Spleen (tissue), 11 donors: ENCODE measurements around the gene ANKRD24. TPM values are rescaled to one million over a fixed set of nuclear protein-coding genes. Genes with fewer than 3 reads are reported as not detected.

Experiments used
- DNase-seq: peaks from one replicate; pipeline ENCODE4 v3.0.0-alpha.2; 2020
- H3K27ac ChIP-seq, 8 donors: fragments of 200-600 bp; sonication (generic) in 7 of 8; 1 replicate in 4 of 8; 2 replicates in 4 of 8; pipeline versions ENCODE4 v1.5.0 to v1.8.0; 2016 to 2021; ENCODE audit warnings: inconsistent platforms in 4 of 8, mild to moderate bottlenecking in 4 of 8, moderate library complexity in 1 of 8
- H3K27me3 ChIP-seq, 7 donors: fragments of 200-600 bp; sonication (generic) in 6 of 7; replicated peaks in 1 of 7; 1 replicate in 4 of 7; 2 replicates in 3 of 7; pipeline versions ENCODE4 v1.5.0 to v1.8.0; 2016 to 2021; ENCODE audit warnings: inconsistent platforms in 3 of 7, mild to moderate bottlenecking in 1 of 7
- H3K36me3 ChIP-seq, 6 donors: fragments of 200-600 bp; sonication (generic) in 5 of 6; 1 replicate in 4 of 6; 2 replicates in 2 of 6; pipeline versions ENCODE4 v1.5.0 to v1.8.0; 2016 to 2021; ENCODE audit warnings: inconsistent platforms in 2 of 6
- H3K4me1 ChIP-seq, 6 donors: fragments of 200-600 bp; sonication (generic) in 5 of 6; 1 replicate in 3 of 6; 2 replicates in 3 of 6; pipeline versions ENCODE4 v1.5.0 to v1.8.0; 2016 to 2021; ENCODE audit warnings: inconsistent platforms in 3 of 6
- H3K4me3 ChIP-seq, 8 donors: fragments of 200-600 bp; sonication (generic) in 7 of 8; 1 replicate in 4 of 8; 2 replicates in 4 of 8; pipeline versions ENCODE4 v1.5.0 to v1.8.0; 2016 to 2021; ENCODE audit warnings: inconsistent platforms in 4 of 8, mild to moderate bottlenecking in 4 of 8, moderate library complexity in 2 of 8
- H3K9me3 ChIP-seq, 8 donors: fragments of 200-600 bp; sonication (generic) in 7 of 8; 1 replicate in 4 of 8; 2 replicates in 4 of 8; pipeline versions ENCODE4 v1.5.0 to v1.8.0; 2016 to 2021; ENCODE audit warnings: inconsistent platforms in 4 of 8
- POLR2A ChIP-seq, 3 donors: fragments of 450-650 bp; IDR thresholded peaks; one replicate each; pipeline ENCODE4 v1.5.1; 2017; ENCODE audit warnings: antibody characterized with exemption in 3 of 3, mild to moderate bottlenecking in 1 of 3
- POLR2AphosphoS5 ChIP-seq, 3 donors: sonication (generic); formaldehyde crosslinking; IDR thresholded peaks; one replicate each; pipeline ENCODE4 v1.5.1; 2017; ENCODE audit warnings: antibody characterized with exemption in 3 of 3
- WGBS, 5 donors: extraction: QIAGEN DNeasy Blood & Tissue Kit in 3 of 5; methylation state at CpG; one replicate each; pipeline versions ENCODE4 v1.1.5 to v1.1.7; 2013 to 2018; 5-methylcytosine and 5-hydroxymethylcytosine counted together
- intact Hi-C: fragments of 100-400 bp; cut with DNase I; formaldehyde crosslinking; loops from one replicate; pipeline ENCODE4 v1.15.0; 2023; ENCODE audit warnings: low total_unique reads
- polyA plus RNA-seq, 3 donors: library from polyadenylated mRNA; stranded (reverse); fragments of 200-250 nt; gene quantifications; one replicate each; pipeline ENCODE4 v1.2.1, GENCODE V29; 2013
- total RNA-seq, 7 donors: library from RNA; depleted of rRNA in 3 of 7; stranded (reverse); fragments of >200 nt in 3 of 7; fragmentation: NEBNext Ultra II Directional in 4 of 7; extraction: Animal tissue kit (Norgen Biotek cat#: 25700) in 4 of 7; gene quantifications; one replicate each; pipeline versions ENCODE4 v1.1.0 to v1.2.1, GENCODE V29; 2016 to 2021
- TF ChIP-seq, protein P1 (sequence below), 11 experiments: fragments of 200-600 bp in 7 of 11; fragments of 450-650 bp in 4 of 11; sonication (generic) in 4 of 11; IDR thresholded peaks in 8 of 11; conservative IDR thresholded peaks in 3 of 11; 1 replicate in 7 of 11; 2 replicates in 4 of 11; pipeline versions ENCODE4 v1.4.0 to v1.8.0; 2016 to 2021; ENCODE audit warnings: antibody characterized with exemption in 11 of 11, inconsistent platforms in 4 of 11, mild to moderate bottlenecking in 1 of 11
- donor health status: healthy with polysubstance abuse.
- donor health status: DM: no; HTN: no; CAD: no; lungs with moderate emphysema.
- donor health status: DM: no; HTN: no; CAD: no.
- donor health status: Bipolar disorder and iron deficiency.
- donor health status: healthy.
- donor health status: DM: no; HTN: no; CAD: no.
- donor health status: DM: yes; HTN: yes; CAD: no.

The ANKRD24 gene
- total and polyA plus RNA-seq, 10 donors = 0.67 to 2.2 (median 0.96) TPM

DNA sequence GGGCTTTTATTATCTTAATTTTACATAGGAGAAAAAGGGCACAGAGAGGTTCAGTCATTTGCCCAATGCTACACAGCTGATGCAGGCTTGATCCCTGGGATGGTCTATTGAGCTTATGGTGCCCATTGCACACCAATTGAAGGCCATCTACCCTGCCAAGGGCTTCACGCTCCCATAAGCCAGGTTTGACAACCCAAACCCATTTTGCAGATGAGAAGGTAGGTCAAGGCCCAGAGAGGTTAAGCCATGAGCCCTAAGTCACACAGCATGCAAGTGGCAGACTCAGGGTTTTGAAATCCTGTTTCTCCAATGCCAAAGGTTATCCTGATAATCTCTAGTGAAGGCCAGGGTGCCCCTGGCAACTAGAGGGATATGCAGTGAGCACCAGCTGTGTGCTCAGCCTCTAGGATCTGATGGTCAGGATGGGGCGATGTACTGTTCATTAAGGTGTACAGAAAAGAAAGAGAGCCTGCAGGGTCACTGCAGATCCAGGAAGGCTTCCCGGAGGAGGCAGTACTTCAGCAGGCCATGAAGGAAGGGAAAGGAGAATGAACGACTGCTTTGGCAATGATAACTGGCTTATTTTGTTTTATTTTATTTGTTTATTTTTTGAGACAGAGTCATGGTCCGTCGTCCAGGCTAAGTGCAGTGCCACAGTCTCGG is 20.9 kb upstream of the ANKRD24 start:
- Histone ChIP-seq H3K4me1 (peaks cover 0 to 9% (median 0%) of the 10 kb centered on the region in 6 donors), H3K27ac (no peak overlapping the region), H3K9me3 (no peaks in the 10 kb centered on the region), H3K27me3 (peaks cover 0 to 25% (median 0%) of the 10 kb centered on the region in 7 donors), H3K36me3 (no peaks in the 10 kb centered on the region), H3K4me3 (no peak overlapping the region)
- TF ChIP-seq, protein P1, sequence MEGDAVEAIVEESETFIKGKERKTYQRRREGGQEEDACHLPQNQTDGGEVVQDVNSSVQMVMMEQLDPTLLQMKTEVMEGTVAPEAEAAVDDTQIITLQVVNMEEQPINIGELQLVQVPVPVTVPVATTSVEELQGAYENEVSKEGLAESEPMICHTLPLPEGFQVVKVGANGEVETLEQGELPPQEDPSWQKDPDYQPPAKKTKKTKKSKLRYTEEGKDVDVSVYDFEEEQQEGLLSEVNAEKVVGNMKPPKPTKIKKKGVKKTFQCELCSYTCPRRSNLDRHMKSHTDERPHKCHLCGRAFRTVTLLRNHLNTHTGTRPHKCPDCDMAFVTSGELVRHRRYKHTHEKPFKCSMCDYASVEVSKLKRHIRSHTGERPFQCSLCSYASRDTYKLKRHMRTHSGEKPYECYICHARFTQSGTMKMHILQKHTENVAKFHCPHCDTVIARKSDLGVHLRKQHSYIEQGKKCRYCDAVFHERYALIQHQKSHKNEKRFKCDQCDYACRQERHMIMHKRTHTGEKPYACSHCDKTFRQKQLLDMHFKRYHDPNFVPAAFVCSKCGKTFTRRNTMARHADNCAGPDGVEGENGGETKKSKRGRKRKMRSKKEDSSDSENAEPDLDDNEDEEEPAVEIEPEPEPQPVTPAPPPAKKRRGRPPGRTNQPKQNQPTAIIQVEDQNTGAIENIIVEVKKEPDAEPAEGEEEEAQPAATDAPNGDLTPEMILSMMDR (IDR thresholded peaks at IDR 0.05 in 8 of 11, conservative IDR thresholded peaks at IDR 0.05 in 3 of 11) = no peak
- TF ChIP-seq POLR2A (IDR thresholded peaks at IDR 0.05) (no peak), POLR2AphosphoS5 (IDR thresholded peaks at IDR 0.05) (no peak)
- intact Hi-C loops = no loop called here
- no peak for DNase-seq
- WGBS, 5 donors = 75 to 90% (median 82%) methylated on average over 6 to 7 of the region's 7 CpGs

DNA sequence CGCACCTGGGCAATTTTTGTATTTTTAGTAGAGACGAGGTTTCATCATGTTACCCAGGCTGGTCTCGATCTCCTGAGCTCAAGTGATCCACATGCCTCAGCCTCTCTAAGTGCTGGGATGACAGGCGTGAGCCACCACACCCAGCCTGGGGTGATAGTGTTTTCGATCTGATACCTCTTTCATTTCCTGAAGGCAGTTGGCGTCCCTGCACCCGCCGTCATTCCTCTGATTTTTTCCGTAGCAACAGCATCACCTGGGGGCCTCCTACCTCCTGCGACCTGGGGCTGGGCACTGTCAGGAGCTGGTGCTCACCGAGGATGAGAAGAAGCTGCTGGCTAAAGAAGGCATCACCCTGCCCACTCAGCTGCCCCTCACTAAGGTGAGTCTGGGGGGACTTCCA is 18.2 kb upstream of the ANKRD24 start:
- intact Hi-C loops = no loop called here
- Histone ChIP-seq H3K27ac (no peak overlapping the region), H3K4me1 (no peaks in the 10 kb centered on the region), H3K36me3 (no peaks in the 10 kb centered on the region), H3K4me3 (no peak overlapping the region), H3K27me3 (peaks cover 0 to 51% (median 0%) of the 10 kb centered on the region in 7 donors), H3K9me3 (no peaks in the 10 kb centered on the region)
- WGBS, 5 donors = 61 to 73% (median 67%) methylated on average over 11 of the region's 11 CpGs
- no peak for TF ChIP-seq POLR2AphosphoS5 (IDR thresholded peaks at IDR 0.05)
- no peak for TF ChIP-seq POLR2A (IDR thresholded peaks at IDR 0.05)
- TF ChIP-seq, protein P1 (IDR thresholded peaks at IDR 0.05 in 8 of 11, conservative IDR thresholded peaks at IDR 0.05 in 3 of 11) = no peak
- DNase-seq = no peak

DNA sequence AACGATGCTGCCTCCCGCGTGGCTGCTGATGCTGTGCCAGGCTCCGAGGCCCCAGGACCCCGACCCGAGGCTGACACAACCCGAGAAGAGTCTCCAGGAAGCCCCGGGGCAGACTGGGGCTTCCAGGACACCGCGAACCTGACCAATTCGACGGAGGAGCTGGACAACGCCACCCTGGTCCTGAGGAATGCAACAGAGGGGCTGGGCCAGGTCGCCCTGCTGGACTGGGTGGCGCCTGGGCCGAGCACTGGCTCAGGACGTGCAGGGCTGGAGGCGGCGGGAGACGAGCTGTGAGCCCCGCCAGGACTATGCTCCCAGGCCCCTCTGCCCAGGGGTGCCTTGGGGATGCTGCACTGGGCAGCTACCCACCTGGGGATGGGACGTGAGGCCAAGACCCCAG is 10.8 kb upstream of the ANKRD24 start:
- TF ChIP-seq, protein P1 (IDR thresholded peaks at IDR 0.05 in 8 of 11, conservative IDR thresholded peaks at IDR 0.05 in 3 of 11) = no peak
- no peak for TF ChIP-seq POLR2A (IDR thresholded peaks at IDR 0.05)
- H3K4me3 ChIP-seq = no peak overlapping the region
- peaks cover 0 to 52% (median 15%) of the 10 kb centered on the region in 7 donors for H3K27me3 ChIP-seq
- WGBS, 5 donors = 62 to 73% (median 65%) methylated on average over 8 to 22 of the region's 22 CpGs
- no peak overlapping the region for H3K27ac ChIP-seq
- peaks cover 0 to 8% (median 7%) of the 10 kb centered on the region in 6 donors for H3K4me1 ChIP-seq
- peaks cover 0 to 29% (median 23%) of the 10 kb centered on the region in 6 donors for H3K36me3 ChIP-seq
- intact Hi-C loops = no loop called here
- no peak for DNase-seq
- H3K9me3 ChIP-seq = no peaks in the 10 kb centered on the region

DNA sequence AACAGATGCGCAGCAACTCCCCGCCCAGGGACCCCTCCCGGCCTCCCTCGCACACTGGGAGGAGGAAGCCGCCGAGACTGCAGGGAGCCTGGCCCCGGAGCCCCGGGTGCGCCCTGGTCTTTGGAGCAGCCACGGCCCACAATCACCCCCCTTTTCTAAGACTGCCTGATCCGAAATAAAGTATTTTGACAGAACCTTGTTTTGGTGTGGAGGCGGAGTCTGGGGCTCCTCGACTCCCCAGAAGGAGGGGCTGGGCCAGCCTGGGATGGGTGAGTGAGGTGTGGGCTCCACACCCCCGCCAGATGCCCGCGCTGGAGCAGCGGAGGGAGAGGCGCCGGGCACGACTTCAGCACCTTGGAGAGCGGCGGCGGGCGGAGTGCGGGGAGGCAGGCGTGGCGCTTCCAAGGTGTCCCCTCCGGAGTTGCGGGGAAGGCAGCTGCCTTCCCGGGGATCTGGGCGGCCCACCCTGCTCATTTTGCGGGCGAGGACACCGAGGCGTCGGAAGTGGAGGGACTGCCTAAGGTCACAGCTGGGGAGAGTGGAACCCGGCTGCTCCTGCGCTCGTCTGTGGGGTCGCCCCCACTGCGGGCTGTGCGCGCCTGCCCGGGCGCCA is 9.5 kb upstream of the ANKRD24 start:
- TF ChIP-seq POLR2A (IDR thresholded peaks at IDR 0.05) (no peak), POLR2AphosphoS5 (IDR thresholded peaks at IDR 0.05) (peak in 1 of 3 donors; percentile 53)
- no peaks in the 10 kb centered on the region for H3K9me3 ChIP-seq
- H3K27me3 ChIP-seq = peaks cover 0 to 41% (median 15%) of the 10 kb centered on the region in 7 donors
- 8 to 13% (median 11%) methylated on average over 34 to 45 of the region's 45 CpGs for WGBS, 5 donors
- peaks cover 0 to 42% (median 30%) of the 10 kb centered on the region in 6 donors for H3K36me3 ChIP-seq
- peak; percentile 84 for DNase-seq
- intact Hi-C loops = no loop called here
- no peak overlapping the region for H3K4me3 ChIP-seq
- H3K27ac ChIP-seq = no peak overlapping the region
- H3K4me1 ChIP-seq = peaks cover 0 to 8% (median 7%) of the 10 kb centered on the region in 6 donors
